GM19025 (cell line): Measurements from ENCODE around the gene DEDD.

Experiments
- ATAC-seq: cut with Tn5 transposase; IDR thresholded peaks from one replicate; pipeline ENCODE4 v1.9.1; 2021; ENCODE audit warnings: mild to moderate bottlenecking, low read depth, moderate library complexity; ENCODE audit not compliant: unreplicated experiment

DEDD gene

GRCh38 chr1:161079436-161080110 lies 52.9 kb downstream of the DEDD start:
- ATAC-seq = no peak

DNA sequence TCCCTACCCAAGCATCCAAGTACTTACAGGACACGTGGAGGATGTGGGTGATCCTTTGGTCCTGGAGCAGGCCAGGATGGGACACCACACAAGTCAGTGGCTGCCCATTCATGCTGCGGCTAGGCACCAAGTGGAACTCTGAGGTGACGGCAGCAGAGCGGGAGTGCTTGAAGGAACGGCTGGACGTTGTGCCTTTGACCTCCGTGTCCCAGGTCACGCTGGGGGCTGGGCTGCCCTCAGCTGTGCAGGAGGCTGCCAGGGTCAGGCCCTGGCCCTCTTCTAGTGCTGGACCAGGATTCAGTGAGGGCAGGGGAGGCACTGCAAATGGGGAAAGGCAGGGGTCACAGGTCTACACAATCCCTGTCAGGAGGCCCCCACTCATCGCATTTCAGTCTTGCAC lies 55.0 kb downstream of the DEDD start:
- no peak for ATAC-seq

- no peak for ATAC-seq
These were observed 56.1 kb downstream of the DEDD start for GRCh38 chr1:161076410-161076809.

DNA sequence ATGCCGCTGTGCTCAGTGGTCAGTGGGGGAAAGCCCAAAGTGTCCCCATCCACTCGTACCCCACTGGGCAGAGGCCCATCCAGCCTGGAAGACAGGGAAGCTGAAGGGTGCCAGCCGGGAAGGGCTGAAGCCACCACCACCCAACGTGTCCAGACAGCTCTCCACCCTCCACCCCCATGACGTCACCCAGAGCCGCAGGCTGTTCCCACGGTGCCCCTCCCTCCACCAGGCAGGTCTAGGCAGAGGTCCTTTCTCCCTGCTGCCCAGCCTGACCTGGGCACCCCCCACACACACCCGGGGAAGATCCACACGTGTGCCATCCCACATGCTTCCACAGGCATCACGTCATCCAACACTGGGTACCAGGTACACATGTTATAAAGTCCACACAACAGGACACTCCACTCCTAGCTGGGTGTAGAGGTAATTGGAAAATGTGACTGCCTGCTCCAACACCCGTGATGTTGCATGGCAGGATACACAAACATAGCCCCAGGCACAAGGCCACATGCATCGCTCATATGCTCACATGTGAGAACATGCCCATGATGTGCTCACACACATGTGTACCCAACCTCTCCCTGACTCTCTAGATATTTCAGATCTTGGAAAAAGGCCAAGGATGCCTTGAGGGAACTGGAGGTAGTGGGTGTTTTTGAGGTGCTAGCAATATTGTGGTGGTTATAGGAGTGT lies 57.6 kb downstream of the DEDD start:
- ATAC-seq = no peak

GRCh38 chr1:161073474-161074121 lies 58.9 kb downstream of the DEDD start:
- no peak for ATAC-seq

- no peak for ATAC-seq
These were observed 59.6 kb downstream of the DEDD start for GRCh38 chr1:161072751-161073449.

GRCh38 chr1:161071886-161072371 lies 60.5 kb downstream of the DEDD start:
- no peak for ATAC-seq
